ENCODE results near the gene COL8A1. TPM values are rescaled to one million over a fixed set of nuclear protein-coding genes. Genes with fewer than 3 reads are reported as not detected.

Gene COL8A1
- total RNA-seq, 2 experiments from 2014 or later = 0.09 TPM; not detected in 1

DNA sequence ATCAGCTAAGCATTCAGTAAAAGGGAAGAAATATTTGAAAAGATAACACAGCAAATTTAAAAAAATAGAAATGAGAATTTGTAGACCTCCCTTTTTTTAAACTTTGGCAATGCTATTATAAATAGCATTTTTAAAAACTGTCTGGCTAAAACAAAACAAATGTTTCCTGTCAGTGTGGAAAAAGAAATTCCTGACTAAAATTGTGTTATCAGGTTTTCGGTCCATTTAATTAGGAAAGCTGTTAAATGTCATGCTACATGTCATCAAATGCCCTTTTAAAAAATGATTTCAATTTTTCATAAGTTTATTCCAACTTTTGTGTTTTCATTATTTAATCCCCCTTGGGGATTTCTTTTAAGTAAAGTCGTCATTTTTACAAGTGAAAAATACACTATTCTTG is 29.6 kb downstream of the COL8A1 start:
- CTCF ChIA-PET = interaction anchor here (1.0 kb wide), 2 partner anchors 18 to 19 kb away, joined by 3 read pairs; no protein-coding TSS in a partner anchor
- ATAC-seq = no peak
- Mint-ChIP-seq H3K9me3 (ENCODE audit: low read depth) (no peaks in the 10 kb centered on the region), H3K4me1 (no peaks in the 10 kb centered on the region), H3K27ac (no peak overlapping the region), H3K4me3 (no peak overlapping the region), H3K36me3 (no peaks in the 10 kb centered on the region), H3K27me3 (no peaks in the 10 kb centered on the region)
- no peak for DNase-seq

DNA sequence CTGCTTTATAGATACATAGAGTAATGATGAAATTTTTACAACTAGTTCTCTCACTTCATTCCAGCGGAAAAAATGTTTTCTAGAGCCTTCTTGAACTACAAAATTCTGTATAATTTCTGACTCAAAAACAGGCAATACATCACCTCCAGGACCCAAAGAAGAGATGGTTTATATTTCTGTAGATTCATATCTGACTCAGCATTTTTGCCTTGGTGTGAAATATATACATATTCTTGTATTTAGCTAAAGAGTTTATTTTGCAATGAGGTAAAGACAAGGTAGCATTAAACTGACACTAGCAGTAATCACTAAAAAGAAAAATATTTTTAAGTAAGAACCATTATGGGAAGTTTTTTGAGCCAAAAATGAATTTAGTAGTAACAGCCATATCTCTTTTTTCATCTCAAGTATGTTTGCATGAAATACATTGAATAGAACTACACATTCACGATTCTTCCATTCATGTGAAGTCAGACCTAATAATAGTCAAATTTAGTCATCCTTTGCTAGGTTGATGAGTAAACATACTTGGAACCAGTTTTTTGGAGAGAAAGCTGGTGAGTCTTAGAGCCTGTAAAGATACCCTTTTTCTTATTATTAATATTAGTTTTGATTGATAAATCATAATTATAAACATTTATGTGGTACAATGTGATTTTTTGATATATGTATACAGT is 31.6 kb downstream of the COL8A1 start:
- no peak overlapping the region for H3K27ac Mint-ChIP-seq
- CTCF ChIA-PET = interaction anchor here (1.0 kb wide), 1 partner anchor 18 kb away, joined by 5 read pairs; no protein-coding TSS in a partner anchor
- H3K9me3 Mint-ChIP-seq (ENCODE audit: low read depth) = no peaks in the 10 kb centered on the region
- no peaks in the 10 kb centered on the region for H3K27me3 Mint-ChIP-seq
- no peaks in the 10 kb centered on the region for H3K4me1 Mint-ChIP-seq
- no peak for DNase-seq
- H3K36me3 Mint-ChIP-seq = no peaks in the 10 kb centered on the region
- no peak for ATAC-seq
- H3K4me3 Mint-ChIP-seq = no peak overlapping the region

DNA sequence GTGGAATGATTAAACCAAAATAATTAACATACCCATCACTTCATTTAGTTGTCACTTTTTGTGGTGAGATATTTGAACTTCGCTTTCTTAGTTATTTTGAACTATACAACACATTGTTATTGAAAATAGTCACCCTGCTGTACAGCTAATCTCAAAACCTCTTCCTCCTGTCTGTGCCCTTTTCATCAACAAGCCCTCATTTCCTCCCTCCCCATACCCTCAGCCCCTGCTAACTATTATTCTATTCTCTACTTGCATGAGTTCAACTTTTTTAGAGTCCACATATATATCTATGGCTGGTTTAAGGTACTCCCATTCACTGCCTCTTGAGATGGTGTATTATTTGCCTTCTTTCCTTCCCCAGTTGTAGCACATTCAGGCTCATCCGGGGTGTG is 32.2 kb downstream of the COL8A1 start:
- no peaks in the 10 kb centered on the region for H3K36me3 Mint-ChIP-seq
- no peaks in the 10 kb centered on the region for H3K9me3 Mint-ChIP-seq (ENCODE audit: low read depth)
- no peaks in the 10 kb centered on the region for H3K27me3 Mint-ChIP-seq
- H3K4me1 Mint-ChIP-seq = no peaks in the 10 kb centered on the region
- CTCF ChIA-PET = no interaction called here
- H3K4me3 Mint-ChIP-seq = no peak overlapping the region
- no peak overlapping the region for H3K27ac Mint-ChIP-seq
- DNase-seq = no peak
- no peak for ATAC-seq

DNA sequence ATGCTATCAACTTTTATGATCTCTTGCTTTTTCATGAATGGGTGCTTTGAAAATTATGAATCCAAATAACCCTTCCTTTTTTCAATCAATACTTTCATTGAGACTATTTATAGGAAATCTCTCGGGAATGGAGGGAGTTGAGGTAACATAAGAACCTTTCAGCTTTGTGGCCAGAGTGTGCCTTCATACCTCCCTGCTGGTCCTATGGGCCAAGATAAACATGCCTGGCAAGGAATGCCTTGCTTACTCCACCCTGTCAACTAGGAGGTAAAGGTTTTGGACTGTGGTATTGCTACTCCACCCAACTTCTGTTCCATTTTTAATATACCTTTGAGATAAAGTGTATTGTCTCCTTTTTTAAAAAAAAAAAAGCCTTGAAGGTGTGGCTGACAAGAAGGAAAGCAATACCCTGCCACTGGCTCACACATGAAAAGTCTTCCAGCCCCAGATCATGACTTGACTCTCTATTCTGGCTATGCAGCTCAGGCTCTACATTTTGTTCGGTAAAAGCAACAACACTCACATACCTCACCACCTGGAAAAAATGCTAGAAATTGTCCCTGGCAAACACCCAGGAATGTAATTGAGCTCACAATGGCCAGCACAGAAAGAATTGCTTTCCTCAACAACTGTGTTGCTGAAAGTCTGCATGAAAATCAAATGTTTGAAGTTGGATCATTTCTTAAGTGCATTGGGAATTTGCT is 35.8 kb downstream of the COL8A1 start:
- Mint-ChIP-seq H3K4me3 (no peak overlapping the region), H3K4me1 (no peaks in the 10 kb centered on the region), H3K36me3 (no peaks in the 10 kb centered on the region), H3K27me3 (peaks cover 4% of the 10 kb centered on the region), H3K27ac (no peak overlapping the region), H3K9me3 (ENCODE audit: low read depth) (no peaks in the 10 kb centered on the region)
- ATAC-seq = no peak
- CTCF ChIA-PET = no interaction called here
- DNase-seq = no peak

DNA sequence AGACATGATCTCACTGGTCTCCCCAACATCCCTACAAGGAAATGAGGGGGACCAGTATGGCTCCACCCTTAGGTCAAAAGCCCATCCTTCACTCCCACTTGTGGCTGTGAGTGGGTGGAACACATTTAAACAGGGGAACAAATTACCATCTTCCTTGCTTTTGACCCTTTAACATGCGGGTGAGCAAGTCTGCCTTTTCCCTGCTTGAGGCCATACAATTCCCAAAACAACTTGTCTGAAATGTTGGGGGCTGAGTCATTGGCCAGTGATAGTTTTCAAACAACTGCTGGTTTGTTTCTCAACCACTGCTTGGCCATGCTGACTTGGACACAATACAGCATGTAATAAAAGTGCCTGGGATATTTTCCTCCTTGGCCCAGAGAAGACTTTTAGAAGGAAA is 39.6 kb downstream of the COL8A1 start:
- no peak overlapping the region for H3K4me3 Mint-ChIP-seq
- ATAC-seq = no peak
- H3K4me1 Mint-ChIP-seq = no peaks in the 10 kb centered on the region
- no peak for DNase-seq
- peaks cover 4% of the 10 kb centered on the region for H3K27me3 Mint-ChIP-seq
- H3K27ac Mint-ChIP-seq = no peak overlapping the region
- H3K36me3 Mint-ChIP-seq = no peaks in the 10 kb centered on the region
- no peaks in the 10 kb centered on the region for H3K9me3 Mint-ChIP-seq (ENCODE audit: low read depth)
- CTCF ChIA-PET = no interaction called here

DNA sequence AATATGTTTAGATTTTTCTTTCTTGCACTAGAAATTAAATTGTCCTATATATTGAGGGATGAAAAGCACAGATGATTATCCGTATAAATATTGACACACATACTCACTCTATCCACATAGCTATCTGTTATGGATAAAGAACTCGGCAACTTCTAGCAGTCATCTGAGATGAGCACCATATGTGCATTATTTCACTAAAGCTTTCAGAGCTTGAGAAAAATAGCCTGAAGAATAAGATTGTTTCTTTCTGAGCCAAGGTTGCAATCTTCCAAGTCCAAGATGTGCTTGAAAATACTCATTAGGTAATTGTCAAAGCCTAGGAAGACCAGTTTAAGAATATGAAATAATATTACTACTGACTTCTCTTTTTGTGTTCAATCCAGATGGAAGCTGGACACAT is 40.5 kb downstream of the COL8A1 start:
- H3K9me3 Mint-ChIP-seq (ENCODE audit: low read depth) = no peaks in the 10 kb centered on the region
- no peak for DNase-seq
- no peak overlapping the region for H3K4me3 Mint-ChIP-seq
- no peak for ATAC-seq
- H3K4me1 Mint-ChIP-seq = no peaks in the 10 kb centered on the region
- CTCF ChIA-PET = no interaction called here
- H3K27ac Mint-ChIP-seq = no peak overlapping the region
- H3K27me3 Mint-ChIP-seq = peaks cover 4% of the 10 kb centered on the region
- no peaks in the 10 kb centered on the region for H3K36me3 Mint-ChIP-seq

DNA sequence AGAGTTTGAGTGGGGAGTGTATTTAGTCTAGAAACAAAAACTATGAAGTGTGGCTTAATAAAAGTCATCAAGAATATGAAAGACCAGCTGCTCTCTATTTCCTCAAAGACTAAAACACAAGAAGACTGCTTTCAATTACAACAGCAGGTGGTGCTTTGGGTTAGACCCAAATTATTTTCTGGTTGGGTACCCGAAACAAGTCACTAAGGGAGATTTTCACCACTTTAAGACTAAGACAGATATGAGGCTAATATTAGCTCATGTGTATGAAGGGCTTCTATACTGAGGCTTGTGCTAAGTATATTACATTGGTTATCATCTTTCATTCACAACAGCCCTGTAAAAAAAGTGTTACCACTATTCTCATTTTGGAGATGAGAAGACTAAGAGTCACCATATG is 43.1 kb downstream of the COL8A1 start:
- no peaks in the 10 kb centered on the region for H3K4me1 Mint-ChIP-seq
- no peaks in the 10 kb centered on the region for H3K36me3 Mint-ChIP-seq
- H3K4me3 Mint-ChIP-seq = no peak overlapping the region
- no peak overlapping the region for H3K27ac Mint-ChIP-seq
- ATAC-seq (no peak), DNase-seq (no peak)
- no peaks in the 10 kb centered on the region for H3K9me3 Mint-ChIP-seq (ENCODE audit: low read depth)
- CTCF ChIA-PET = no interaction called here
- H3K27me3 Mint-ChIP-seq = peaks cover 8% of the 10 kb centered on the region

DNA sequence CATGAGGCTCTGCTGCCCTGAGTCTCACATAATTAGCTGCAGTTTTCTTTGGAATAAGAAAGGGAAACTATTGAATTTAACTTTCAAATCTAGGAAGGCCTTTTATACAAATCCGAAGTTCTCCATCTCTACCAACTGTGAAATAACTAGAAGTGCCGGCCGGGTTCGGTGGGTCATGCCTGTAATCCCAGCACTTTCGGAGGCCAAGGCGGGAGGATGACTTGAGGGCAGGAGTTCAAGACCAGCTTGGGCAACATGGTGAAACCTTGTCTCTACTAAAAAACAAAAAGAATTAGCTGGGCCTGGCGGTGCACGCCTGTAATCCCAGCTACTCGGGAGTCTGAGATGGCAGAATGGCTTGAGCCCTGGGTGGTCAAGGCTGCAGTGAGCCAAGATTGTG is 43.6 kb downstream of the COL8A1 start:
- no peaks in the 10 kb centered on the region for H3K4me1 Mint-ChIP-seq
- H3K4me3 Mint-ChIP-seq = no peak overlapping the region
- no peak for DNase-seq
- ATAC-seq = no peak
- no peaks in the 10 kb centered on the region for H3K36me3 Mint-ChIP-seq
- CTCF ChIA-PET = no interaction called here
- H3K27ac Mint-ChIP-seq = no peak overlapping the region
- H3K9me3 Mint-ChIP-seq (ENCODE audit: low read depth) = no peaks in the 10 kb centered on the region
- peaks cover 8% of the 10 kb centered on the region for H3K27me3 Mint-ChIP-seq

DNA sequence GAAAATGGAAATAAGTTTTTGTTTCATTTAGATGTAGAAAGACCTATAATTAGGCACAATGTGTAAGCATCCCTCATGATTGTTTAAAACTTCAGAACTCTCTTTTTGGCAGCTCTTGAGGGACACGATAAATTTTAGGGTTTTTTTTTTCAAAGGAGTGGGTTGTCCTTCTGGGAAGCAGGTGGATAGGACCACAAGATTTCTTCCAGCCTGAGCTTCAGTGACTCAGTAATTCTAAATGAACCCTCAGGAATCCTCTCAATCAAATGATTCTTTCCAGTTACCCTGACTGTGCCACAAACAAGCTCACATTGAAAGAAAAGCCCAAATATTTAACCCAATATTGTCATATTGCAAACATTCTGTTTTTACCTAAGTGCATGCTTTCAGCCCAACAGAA is 45.1 kb downstream of the COL8A1 start:
- Mint-ChIP-seq H3K27ac (no peak overlapping the region), H3K4me1 (no peaks in the 10 kb centered on the region), H3K9me3 (ENCODE audit: low read depth) (no peaks in the 10 kb centered on the region), H3K27me3 (peaks cover 5% of the 10 kb centered on the region), H3K36me3 (no peaks in the 10 kb centered on the region), H3K4me3 (no peak overlapping the region)
- ATAC-seq (no peak), DNase-seq (no peak)
- CTCF ChIA-PET = no interaction called here

DNA sequence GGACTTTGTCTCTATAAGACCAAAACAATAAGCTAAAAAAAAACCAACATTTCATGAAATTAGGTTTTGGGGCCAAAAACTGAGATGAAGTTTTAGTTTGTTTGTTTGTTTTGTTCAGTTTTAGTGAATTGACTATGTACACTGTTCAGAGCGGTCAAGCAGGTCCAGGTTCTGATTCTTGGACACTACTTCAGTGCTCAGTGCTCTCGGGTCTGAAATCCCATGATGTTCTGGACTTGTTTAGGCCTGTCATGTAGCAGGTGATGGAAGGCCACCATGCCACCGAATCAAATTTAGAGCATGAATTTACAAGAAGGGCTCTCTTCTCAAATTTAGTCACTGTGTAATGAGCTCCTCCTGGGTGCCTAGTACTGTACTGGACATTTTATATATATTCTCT is 45.5 kb downstream of the COL8A1 start:
- CTCF ChIA-PET = no interaction called here
- H3K27me3 Mint-ChIP-seq = peaks cover 5% of the 10 kb centered on the region
- ATAC-seq = no peak

DNA sequence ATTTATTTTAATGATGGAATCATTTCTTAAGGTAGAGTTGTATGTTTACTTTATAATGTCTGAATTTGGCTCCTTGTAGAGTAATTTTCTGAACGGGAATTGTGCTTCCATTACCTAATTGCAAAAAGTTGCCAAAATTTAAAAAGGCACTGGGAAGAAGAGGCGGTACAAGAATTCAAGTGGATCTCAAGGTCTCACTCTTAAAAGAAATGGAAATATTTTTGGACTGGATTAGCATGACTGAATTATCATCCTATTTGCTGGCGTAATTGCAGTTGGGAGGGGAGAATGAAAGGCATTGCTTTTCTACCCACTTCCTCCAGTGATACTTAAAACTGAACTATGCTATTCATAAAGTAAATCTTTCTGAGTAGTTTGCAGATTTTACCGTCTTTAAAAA is 46.2 kb downstream of the COL8A1 start:
- H3K4me3 Mint-ChIP-seq = no peak overlapping the region
- H3K27ac Mint-ChIP-seq = no peak overlapping the region
- no peaks in the 10 kb centered on the region for H3K9me3 Mint-ChIP-seq (ENCODE audit: low read depth)
- H3K36me3 Mint-ChIP-seq = no peaks in the 10 kb centered on the region
- no peaks in the 10 kb centered on the region for H3K4me1 Mint-ChIP-seq
- DNase-seq (no peak), ATAC-seq (no peak)
- peaks cover 5% of the 10 kb centered on the region for H3K27me3 Mint-ChIP-seq
- CTCF ChIA-PET = no interaction called here

More for the DNA sequence above, 45.5 kb downstream of the COL8A1 start:
- Mint-ChIP-seq H3K27ac (no peak overlapping the region), H3K9me3 (ENCODE audit: low read depth) (no peaks in the 10 kb centered on the region), H3K4me3 (no peak overlapping the region), H3K4me1 (no peaks in the 10 kb centered on the region), H3K36me3 (no peaks in the 10 kb centered on the region)
- no peak for DNase-seq

DNA sequence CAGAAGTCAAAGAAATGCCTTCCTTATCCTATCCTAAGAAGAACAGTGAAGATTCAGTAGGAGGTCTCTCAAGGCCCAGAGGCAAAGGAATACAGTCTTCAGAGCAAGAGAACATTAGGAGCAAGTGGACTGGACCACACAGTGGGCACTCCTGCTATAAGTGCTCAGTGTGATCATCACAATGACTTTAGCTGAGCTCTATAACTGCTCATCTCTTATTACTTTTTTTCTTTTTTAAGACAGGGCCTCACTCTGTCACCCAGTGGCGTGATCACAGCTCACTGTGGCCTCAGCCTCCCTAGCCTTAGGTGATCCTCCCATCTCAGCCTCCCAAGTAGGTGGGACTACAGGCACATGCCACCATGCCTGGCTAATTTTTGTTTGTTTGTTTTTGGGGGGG is 48.1 kb downstream of the COL8A1 start:
- H3K9me3 Mint-ChIP-seq (ENCODE audit: low read depth) = no peaks in the 10 kb centered on the region
- H3K4me3 Mint-ChIP-seq = no peak overlapping the region
- H3K4me1 Mint-ChIP-seq = no peaks in the 10 kb centered on the region
- DNase-seq = no peak
- CTCF ChIA-PET = interaction anchor here (0.7 kb wide), 3 partner anchors 15 to 68 kb away, joined by 3 read pairs; no protein-coding TSS in a partner anchor
- no peak overlapping the region for H3K27ac Mint-ChIP-seq
- H3K36me3 Mint-ChIP-seq = no peaks in the 10 kb centered on the region
- no peak for ATAC-seq
- H3K27me3 Mint-ChIP-seq = peaks cover 5% of the 10 kb centered on the region

DNA sequence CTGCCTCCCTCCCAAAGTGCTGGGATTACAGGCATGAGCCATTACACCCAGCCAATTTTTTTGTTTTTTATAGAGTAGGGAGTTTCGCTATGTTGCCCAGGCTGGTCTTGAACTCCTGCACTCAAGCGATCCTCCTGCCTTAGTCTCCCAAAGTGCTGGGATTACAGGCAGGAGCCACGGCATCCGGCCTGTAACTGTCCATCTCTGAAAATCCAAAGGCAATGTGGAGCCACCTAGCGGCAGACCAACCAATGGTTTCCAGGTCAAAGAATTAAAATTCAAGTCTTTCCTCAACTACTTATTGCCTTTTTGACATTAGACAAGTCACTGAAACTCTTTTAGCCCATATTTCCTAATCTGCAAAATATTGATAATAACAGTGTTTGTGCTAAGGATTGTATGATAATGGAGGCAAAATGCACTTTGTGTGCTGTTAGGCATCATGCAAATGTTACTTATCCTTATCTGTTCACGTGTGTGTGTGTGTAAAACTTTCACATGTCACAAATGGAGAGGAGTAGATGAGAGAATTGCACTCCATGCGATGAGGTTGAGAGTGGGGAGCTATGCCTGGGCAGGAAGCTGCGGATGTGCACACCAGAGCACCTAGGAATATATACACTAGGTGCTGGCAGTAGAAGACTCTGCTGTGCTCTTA is 48.7 kb downstream of the COL8A1 start:
- Mint-ChIP-seq H3K4me1 (no peaks in the 10 kb centered on the region), H3K4me3 (no peak overlapping the region), H3K27me3 (peaks cover 5% of the 10 kb centered on the region), H3K27ac (no peak overlapping the region), H3K36me3 (no peaks in the 10 kb centered on the region), H3K9me3 (ENCODE audit: low read depth) (no peaks in the 10 kb centered on the region)
- ATAC-seq (no peak), DNase-seq (peak; percentile 53)
- CTCF ChIA-PET = interaction anchor here (0.9 to 1.3 kb wide), 4 partner anchors 15 to 121 kb away, joined by 3 to 5 read pairs (median 3); no protein-coding TSS in a partner anchor
